H1 (cell line): ENCODE results near the gene SH3GL2. TPM values are rescaled to one million over a fixed set of nuclear protein-coding genes. Genes with fewer than 3 reads are reported as not detected.

Experiments
- CTCF ChIA-PET: fragments of 300-600 bp; sonication (Branson Sonifier 250); formaldehyde crosslinking; loops from one replicate; lab custom pipeline; 2021; ENCODE audit not compliant: partially characterized antibody; lab: Charles Lee
- POLR2A ChIA-PET: fragments of 300-600 bp; sonication (Branson Sonifier 250); formaldehyde crosslinking; loops from one replicate; lab custom pipeline; 2021; ENCODE audit warnings: inconsistent platforms; ENCODE audit not compliant: partially characterized antibody; lab: Charles Lee
- DNase-seq, 2 experiments: peaks; one replicate each; pipeline versions ENCODE4 v3.0.0 to v3.0.0-alpha.2; 2010 to 2022; ENCODE audit warnings: low spot score in 2 of 2, low read depth in 1 of 2, mixed read lengths in 1 of 2
- FAIRE-seq: peaks from 2 replicates; lab custom pipeline; 2011; peaks lifted over from hg19 to GRCh38; lab: Jason Lieb, UNC
- H2AFZ ChIP-seq: 2 replicates; pipeline ENCODE4 v1.8.1; 2012; ENCODE audit warnings: low read length, inconsistent platforms
- H2AK5ac ChIP-seq: 2 replicates; pipeline ENCODE4 v1.6.1; 2013; ENCODE audit warnings: low read depth, low read length
- H2BK120ac ChIP-seq: replicated peaks from 2 replicates; pipeline ENCODE3; 2013; ENCODE audit warnings: low read depth, low read length, inconsistent platforms
- H2BK12ac ChIP-seq: 2 replicates; pipeline ENCODE4 v1.6.1; 2013; ENCODE audit warnings: low read depth, low read length
- H2BK15ac ChIP-seq: 2 replicates; pipeline ENCODE4 v1.6.1; 2013; ENCODE audit warnings: low read length
- H2BK20ac ChIP-seq: 2 replicates; pipeline ENCODE4 v1.6.1; 2013; ENCODE audit warnings: low read length
- H2BK5ac ChIP-seq: 2 replicates; pipeline ENCODE4 v1.6.1; 2013; ENCODE audit warnings: low read depth, low read length
- H3K14ac ChIP-seq: 2 replicates; pipeline ENCODE4 v1.6.1; 2013; ENCODE audit warnings: inconsistent platforms; ENCODE audit not compliant: insufficient read length
- H3K18ac ChIP-seq: 2 replicates; pipeline ENCODE4 v1.6.1; 2013; ENCODE audit warnings: low read length; ENCODE audit errors: extremely low read depth
- H3K23ac ChIP-seq: 2 replicates; pipeline ENCODE4 v1.6.1; 2013; ENCODE audit warnings: inconsistent platforms; ENCODE audit not compliant: insufficient read length
- H3K23me2 ChIP-seq: 2 replicates; pipeline ENCODE4 v1.6.1; 2013; ENCODE audit warnings: low read depth, low read length
- H3K27ac ChIP-seq: 2 replicates; pipeline ENCODE4 v1.6.1; 2011; ENCODE audit warnings: low read depth, low read length, inconsistent platforms
- H3K27me3 ChIP-seq, 4 experiments: replicated peaks in 1 of 4; 1 replicate in 1 of 4; 2 replicates in 3 of 4; pipeline versions ENCODE4 v1.6.1 to v1.8.1; 2011 to 2013; ENCODE audit warnings: low read length in 3 of 4, mild to moderate bottlenecking in 3 of 4, inconsistent platforms in 2 of 4, mixed read lengths in 2 of 4, moderate library complexity in 1 of 4; ENCODE audit not compliant: control insufficient read depth in 3 of 4, insufficient read depth in 3 of 4; ENCODE audit errors: extremely low read depth in 1 of 4
- H3K36me3 ChIP-seq, 4 experiments: 2 replicates each; pipeline versions ENCODE4 v1.6.1 to v1.8.1; 2011 to 2013; ENCODE audit warnings: mild to moderate bottlenecking in 4 of 4, low read length in 3 of 4, moderate library complexity in 2 of 4, control low read depth in 1 of 4, inconsistent platforms in 1 of 4; ENCODE audit not compliant: insufficient read depth in 4 of 4, control insufficient read depth in 2 of 4
- H3K4ac ChIP-seq: replicated peaks from 2 replicates; pipeline ENCODE3; 2013; ENCODE audit warnings: low read length, low read depth, mixed read lengths, inconsistent platforms; ENCODE audit not compliant: insufficient read length
- H3K4me1 ChIP-seq, 4 experiments: replicated peaks in 1 of 4; 1 replicate in 1 of 4; 2 replicates in 3 of 4; pipeline versions ENCODE4 v1.6.1 to v1.8.1; 2011 to 2013; ENCODE audit warnings: low read length in 3 of 4, inconsistent platforms in 2 of 4, mixed read lengths in 1 of 4; ENCODE audit not compliant: insufficient read depth in 4 of 4, control insufficient read depth in 3 of 4
- H3K4me2 ChIP-seq, 2 experiments: 2 replicates each; pipeline versions ENCODE4 v1.6.1 to v1.8.1; 2011 to 2013; ENCODE audit warnings: low read depth in 2 of 2, low read length in 2 of 2, control low read depth in 1 of 2, inconsistent platforms in 1 of 2, mild to moderate bottlenecking in 1 of 2; ENCODE audit not compliant: insufficient read depth in 1 of 2
- H3K4me3 ChIP-seq, 4 experiments: fragments of 200-600, 300-600 bp in 1 of 4; sonication (generic), shearing (Covaris generic), sonication (Bioruptor Twin) in 1 of 4; 2 replicates each; pipeline versions ENCODE4 v1.5.1 to v1.8.1; 2011 to 2016; ENCODE audit warnings: low read length in 4 of 4, low read depth in 3 of 4, control low read depth in 2 of 4, inconsistent platforms in 2 of 4, mild to moderate bottlenecking in 2 of 4, mixed read lengths in 1 of 4, moderate library complexity in 1 of 4; ENCODE audit not compliant: insufficient read depth in 2 of 4; ENCODE audit errors: extremely low read depth in 1 of 4
- H3K56ac ChIP-seq: replicated peaks from 2 replicates; pipeline ENCODE3; 2013; ENCODE audit warnings: low read depth, mild to moderate bottlenecking, mixed read lengths, low read length, inconsistent platforms; ENCODE audit not compliant: insufficient read length
- H3K79me1 ChIP-seq: 2 replicates; pipeline ENCODE4 v1.6.1; 2013; ENCODE audit warnings: low read depth, low read length, control low read depth
- H3K79me2 ChIP-seq, 2 experiments: 2 replicates each; pipeline versions ENCODE4 v1.6.1 to v1.8.1; 2012 to 2013; ENCODE audit warnings: low read length in 2 of 2, mild to moderate bottlenecking in 2 of 2, inconsistent platforms in 1 of 2; ENCODE audit not compliant: insufficient read depth in 2 of 2, control insufficient read depth in 1 of 2
- H3K9ac ChIP-seq, 4 experiments: replicated peaks in 1 of 4; 1 replicate in 1 of 4; 2 replicates in 3 of 4; pipeline versions ENCODE4 v1.6.1 to v1.8.1; 2011 to 2013; ENCODE audit warnings: low read depth in 3 of 4, low read length in 3 of 4, control low read depth in 2 of 4, mild to moderate bottlenecking in 2 of 4, moderate library complexity in 2 of 4, inconsistent platforms in 1 of 4; ENCODE audit errors: extremely low read depth in 1 of 4
- H3K9me3 ChIP-seq, 2 experiments: 2 replicates each; pipeline versions ENCODE4 v1.6.1 to v1.8.1; 2012 to 2013; ENCODE audit warnings: mild to moderate bottlenecking in 2 of 2, moderate library complexity in 2 of 2, control low read depth in 1 of 2, inconsistent platforms in 1 of 2, low read depth in 1 of 2, low read length in 1 of 2, mixed read lengths in 1 of 2; ENCODE audit not compliant: insufficient read depth in 2 of 2
- H4K20me1 ChIP-seq, 2 experiments: replicated peaks in 1 of 2; 2 replicates each; pipeline versions ENCODE3 to v1.8.1; 2011 to 2013; ENCODE audit warnings: inconsistent platforms in 2 of 2, low read length in 2 of 2, mild to moderate bottlenecking in 1 of 2; ENCODE audit not compliant: insufficient read depth in 2 of 2, control insufficient read depth in 1 of 2
- H4K5ac ChIP-seq: 2 replicates; pipeline ENCODE4 v1.6.1; 2013; ENCODE audit warnings: low read length, low read depth, mixed read lengths, inconsistent platforms; ENCODE audit not compliant: insufficient read length
- H4K8ac ChIP-seq: 2 replicates; pipeline ENCODE4 v1.8.0; 2013; ENCODE audit warnings: mild to moderate bottlenecking, moderate library complexity, low read length, inconsistent platforms; ENCODE audit not compliant: insufficient read depth; ENCODE audit errors: extremely low read depth
- H4K91ac ChIP-seq: replicated peaks from 2 replicates; pipeline ENCODE3; 2013; ENCODE audit warnings: low read length, mixed read lengths, inconsistent platforms; ENCODE audit not compliant: insufficient read length
- BCL11A ChIP-seq, 2 experiments: IDR thresholded peaks; one replicate each; pipeline ENCODE4 v1.6.1; 2011; ENCODE audit warnings: low read depth in 2 of 2, low read length in 2 of 2, mild to moderate bottlenecking in 2 of 2
- CBX5 ChIP-seq: fragments of 300-800, 300-1000 bp; sonication (generic); IDR thresholded peaks from 2 replicates; pipeline ENCODE4 v1.7.1; 2016; ENCODE audit warnings: antibody characterized with exemption, low read length, low read depth
- CEBPB ChIP-seq: IDR thresholded peaks from 2 replicates; pipeline ENCODE4 v1.6.1; 2012; ENCODE audit warnings: low read depth, low read length
- EP300 ChIP-seq, 2 experiments: IDR thresholded peaks; 1 replicate in 1 of 2; 2 replicates in 1 of 2; pipeline ENCODE4 v1.6.1; 2011 to 2012; ENCODE audit warnings: low read depth in 2 of 2, low read length in 2 of 2, mild to moderate bottlenecking in 2 of 2, borderline replicate concordance in 1 of 2, inconsistent platforms in 1 of 2, moderate library complexity in 1 of 2
- GABPA ChIP-seq: IDR thresholded peaks from 2 replicates; pipeline ENCODE4 v1.6.1; 2011; ENCODE audit warnings: mild to moderate bottlenecking, low read length, moderate library complexity, borderline replicate concordance; ENCODE audit not compliant: insufficient read depth
- SIN3A ChIP-seq, 2 experiments: IDR thresholded peaks in 1 of 2; conservative IDR thresholded peaks in 1 of 2; 2 replicates each; pipeline ENCODE4 v1.6.1; 2011 to 2012; ENCODE audit warnings: low read length in 2 of 2, improper control_type of control experiment in 1 of 2, low read depth in 1 of 2, mild to moderate bottlenecking in 1 of 2
- SIRT6 ChIP-seq: IDR thresholded peaks from one replicate; pipeline ENCODE4 v1.7.1; 2012; ENCODE audit warnings: low read length, inconsistent platforms
- SP1 ChIP-seq: IDR thresholded peaks from 2 replicates; pipeline ENCODE4 v1.6.1; 2011; ENCODE audit warnings: low read depth, low read length
- SP2 ChIP-seq: IDR thresholded peaks from 2 replicates; pipeline ENCODE4 v1.6.1; 2012; ENCODE audit warnings: mild to moderate bottlenecking, low read length, inconsistent platforms
- SP4 ChIP-seq: IDR thresholded peaks from 2 replicates; pipeline ENCODE4 v1.6.1; 2012; ENCODE audit warnings: low read length, inconsistent platforms
- SRF ChIP-seq: IDR thresholded peaks from 2 replicates; pipeline ENCODE4 v1.6.1; 2011; ENCODE audit warnings: mild to moderate bottlenecking, low read depth, low read length, moderate library complexity
- WGBS, 2 experiments: shearing (Covaris generic) in 1 of 2; methylation state at CpG; one replicate each; pipeline versions ENCODE4 v1.1.6 to v1.1.7; 2013 to 2015; ENCODE audit warnings: low lambda C conversion rate in 2 of 2, mixed read lengths in 2 of 2, inconsistent platforms in 1 of 2, low coverage in 1 of 2, missing lambda C conversion rate in 1 of 2; ENCODE audit not compliant: insufficient replicate concordance in 2 of 2, insufficient coverage in 1 of 2, insufficient read length in 1 of 2; ENCODE audit errors: extremely low coverage in 1 of 2, missing lambda C conversion rate in 1 of 2; 5-methylcytosine and 5-hydroxymethylcytosine counted together
- polyA plus RNA-seq, 7 experiments: library from polyadenylated mRNA; depleted of rRNA in 3 of 7; stranded (reverse) in 5 of 7; unstranded in 2 of 7; fragments of >200 nt in 5 of 7; fragments of 200-250 nt in 2 of 7; gene quantifications; 1 replicate in 5 of 7; 2 replicates in 1 of 7; 4 replicates in 1 of 7; pipeline versions ENCODE4 v1.2.1 to v1.2.3, GENCODE V29; 2011 to 2013; ENCODE audit warnings: missing spikeins in 2 of 7, mixed read lengths in 2 of 7
- total RNA-seq: library from RNA; stranded (reverse); fragmentation: NEBNext Ultra II Directional; extraction: Animal tissue kit (Norgen Biotek cat#: 25700); gene quantifications from 2 replicates; pipeline ENCODE4 v1.2.1, GENCODE V29; 2021
- TF ChIP-seq, protein P1 (sequence below): IDR thresholded peaks from 2 replicates; pipeline ENCODE4 v1.6.1; 2012; ENCODE audit warnings: inconsistent platforms
- TF ChIP-seq, protein P2 (sequence below): IDR thresholded peaks from 2 replicates; pipeline ENCODE4 v1.6.1; 2012; ENCODE audit warnings: inconsistent platforms

Gene SH3GL2
- total and polyA plus RNA-seq, 2 of the 8 experiments (the other 6 are each of a cell fraction or from before 2014, with no cell fraction given): 4.7 to 5.3 TPM

- H4K5ac ChIP-seq: no peak overlapping the region
- POLR2A ChIA-PET: interaction anchor here (1.1 kb wide), 1 partner anchor 17 kb away, joined by 5 read pairs; no protein-coding TSS in a partner anchor
- no peaks in the 10 kb centered on the region for H3K23me2 ChIP-seq
- H2AK5ac ChIP-seq: no peak overlapping the region
- H3K79me2 ChIP-seq: no peaks in the 10 kb centered on the region; a peak in 1 of 4 replicates
- no peak overlapping the region for H4K8ac ChIP-seq
- no peak overlapping the region for H4K91ac ChIP-seq
- no peak overlapping the region for H3K9ac ChIP-seq
- no peak overlapping the region for H3K4me2 ChIP-seq
- no peak overlapping the region for H3K14ac ChIP-seq
- no peaks in the 10 kb centered on the region for H3K9me3 ChIP-seq
- no peak overlapping the region for H3K56ac ChIP-seq
- 97% methylated on average over 3 of the region's 3 CpGs; no CpG with 5 or more reads in 1 of the 2 experiments for WGBS, 2 experiments
- no peak overlapping the region for H2BK12ac ChIP-seq
- no peaks in the 10 kb centered on the region for H3K36me3 ChIP-seq
- no peak overlapping the region for H2BK5ac ChIP-seq
- no peaks in the 10 kb centered on the region for H3K27me3 ChIP-seq
- no peak overlapping the region for H3K23ac ChIP-seq
- H3K18ac ChIP-seq: no peak overlapping the region
- H2BK15ac ChIP-seq: no peak overlapping the region
- DNase-seq: no peak
- H2BK20ac ChIP-seq: no peak overlapping the region
- H2AFZ ChIP-seq: no peak overlapping the region
- FAIRE-seq: no peak
- H3K4ac ChIP-seq: no peak overlapping the region
- CTCF ChIA-PET: interaction anchor here (0.8 kb wide), 1 partner anchor 127 kb away, joined by 3 read pairs; no protein-coding TSS in a partner anchor
- H3K27ac ChIP-seq: no peak overlapping the region
- no peak overlapping the region for H3K4me3 ChIP-seq
- H3K79me1 ChIP-seq: no peaks in the 10 kb centered on the region; the same call in 1 of the 2 replicates
- H4K20me1 ChIP-seq: no peaks in the 10 kb centered on the region
- H3K4me1 ChIP-seq: no peaks in the 10 kb centered on the region; a peak in 1 of 7 replicates
- H2BK120ac ChIP-seq: no peak overlapping the region
- TF ChIP-seq EP300 (IDR thresholded peaks at IDR 0.05; ENCODE audit: borderline replicate concordance in 1 of 2, low read depth in 2 of 2, low read length in 2 of 2) (no peak), SP1 (no peak), SRF (no peak), SIRT6 (no peak), CEBPB (no peak), CBX5 (no peak), SP2 (no peak), SP4 (no peak), GABPA (no peak), BCL11A (IDR thresholded peaks at IDR 0.05; ENCODE audit: low read depth in 2 of 2, low read length in 2 of 2) (no peak), SIN3A (conservative IDR thresholded peaks at IDR 0.05 in 1 of 2, IDR thresholded peaks at IDR 0.05 in 1 of 2; ENCODE audit: low read depth in 1 of 2, low read length in 2 of 2) (no peak)
- TF ChIP-seq, protein P1, sequence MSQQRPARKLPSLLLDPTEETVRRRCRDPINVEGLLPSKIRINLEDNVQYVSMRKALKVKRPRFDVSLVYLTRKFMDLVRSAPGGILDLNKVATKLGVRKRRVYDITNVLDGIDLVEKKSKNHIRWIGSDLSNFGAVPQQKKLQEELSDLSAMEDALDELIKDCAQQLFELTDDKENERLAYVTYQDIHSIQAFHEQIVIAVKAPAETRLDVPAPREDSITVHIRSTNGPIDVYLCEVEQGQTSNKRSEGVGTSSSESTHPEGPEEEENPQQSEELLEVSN: no peak
- TF ChIP-seq, protein P2, sequence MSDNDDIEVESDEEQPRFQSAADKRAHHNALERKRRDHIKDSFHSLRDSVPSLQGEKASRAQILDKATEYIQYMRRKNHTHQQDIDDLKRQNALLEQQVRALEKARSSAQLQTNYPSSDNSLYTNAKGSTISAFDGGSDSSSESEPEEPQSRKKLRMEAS: no peak
These were observed 19.1 kb downstream of the SH3GL2 start for GRCh38 chr9:17597977-17598376.
